GM23338 (cell line): ENCODE measurements around the gene SH3BP2. TPM values are rescaled to one million over a fixed set of nuclear protein-coding genes. Genes with fewer than 3 reads are reported as not detected.
A peak's percentile ranks its signal among the peaks of the same experiment; 100 is the strongest.

Experiments used
- ATAC-seq: fragments of 200-7000 bp; cut with Tn5 transposase; 3 replicates; pipeline ENCODE4 v1.9.1; 2020
- DNase-seq: peaks from one replicate; pipeline ENCODE4 v3.0.0-alpha.2; 2015; ENCODE audit warnings: low spot score
- H2AFZ ChIP-seq: fragments of 200-600 bp; sonication (generic); 2 replicates; pipeline ENCODE4 v1.8.0; 2016; ENCODE audit warnings: antibody characterized with exemption, mild to moderate bottlenecking, moderate library complexity
- H3F3A ChIP-seq: fragments of 200-600 bp; sonication (generic); replicated peaks from 2 replicates; pipeline ENCODE4 v1.8.0; 2017; ENCODE audit warnings: antibody characterized with exemption, mixed run types, low read depth
- H3K27ac ChIP-seq: fragments of 200-600 bp; sonication (generic); 2 replicates; pipeline ENCODE4 v1.6.1; 2016; ENCODE audit warnings: low read depth
- H3K27me3 ChIP-seq: fragments of 200-600 bp; sonication (generic); 2 replicates; pipeline ENCODE4 v1.8.0; 2016; ENCODE audit warnings: mild to moderate bottlenecking, mixed run types, moderate library complexity; ENCODE audit not compliant: insufficient read depth
- H3K36me3 ChIP-seq: fragments of 200-600 bp; sonication (generic); 2 replicates; pipeline ENCODE4 v1.8.0; 2016; ENCODE audit warnings: mild to moderate bottlenecking; ENCODE audit not compliant: insufficient read depth
- H3K4me1 ChIP-seq: fragments of 200-600 bp; sonication (generic); 2 replicates; pipeline ENCODE4 v1.8.0; 2016; ENCODE audit warnings: mild to moderate bottlenecking, moderate library complexity; ENCODE audit not compliant: insufficient read depth
- H3K4me2 ChIP-seq: fragments of 200-600 bp; sonication (generic); 2 replicates; pipeline ENCODE4 v1.7.1; 2017; ENCODE audit warnings: mixed run types
- H3K4me3 ChIP-seq: fragments of 200-600 bp; sonication (generic); 2 replicates; pipeline ENCODE4 v1.6.1; 2016; ENCODE audit warnings: mixed run types
- H3K79me2 ChIP-seq: fragments of 200-600 bp; sonication (generic); replicated peaks from 2 replicates; pipeline ENCODE4 v1.8.0; 2017; ENCODE audit warnings: mild to moderate bottlenecking; ENCODE audit not compliant: insufficient read depth
- H3K9me2 ChIP-seq: fragments of 200-600 bp; sonication (generic); 2 replicates; pipeline ENCODE4 v1.8.0; 2017; ENCODE audit not compliant: insufficient read depth
- H4K20me1 ChIP-seq: fragments of 200-600 bp; sonication (generic); replicated peaks from 2 replicates; pipeline ENCODE4 v1.8.0; 2017; ENCODE audit warnings: mild to moderate bottlenecking; ENCODE audit not compliant: insufficient read depth
- H3K27ac Mint-ChIP-seq: 2 replicates; pipeline ENCODE4 v1.8.0; 2020; ENCODE audit warnings: inconsistent platforms, mild to moderate bottlenecking, moderate library complexity, mixed read lengths
- H3K27me3 Mint-ChIP-seq: 3 replicates; pipeline ENCODE4 v1.8.0; 2022; ENCODE audit warnings: low read depth, mild to moderate bottlenecking, moderate library complexity, mixed read lengths, inconsistent platforms; ENCODE audit not compliant: insufficient read depth, poor library complexity
- H3K36me3 Mint-ChIP-seq: 3 replicates; pipeline ENCODE4 v1.8.0; 2021; ENCODE audit warnings: low read depth, mild to moderate bottlenecking, inconsistent platforms, moderate library complexity, mixed read lengths
- H3K4me1 Mint-ChIP-seq: 3 replicates; pipeline ENCODE4 v1.8.0; 2020; ENCODE audit warnings: mild to moderate bottlenecking, inconsistent platforms, mixed read lengths
- H3K4me3 Mint-ChIP-seq: 3 replicates; pipeline ENCODE4 v1.8.0; 2021; ENCODE audit warnings: moderate library complexity, mild to moderate bottlenecking, inconsistent platforms, mixed read lengths
- H3K9me3 Mint-ChIP-seq: 3 replicates; pipeline ENCODE4 v1.8.0; 2020; ENCODE audit warnings: moderate library complexity, mild to moderate bottlenecking, inconsistent platforms, mixed read lengths
- CTCF ChIP-seq, 2 experiments: fragments of 200-600 bp in 1 of 2; sonication (generic) in 1 of 2; conservative IDR thresholded peaks; 2 replicates each; pipeline versions ENCODE4 v1.5.1 to v1.6.1; 2016 to 2017; ENCODE audit warnings: antibody characterized with exemption in 2 of 2, low read depth in 2 of 2, mild to moderate bottlenecking in 2 of 2, moderate library complexity in 1 of 2
- ETS1 ChIP-seq: IDR thresholded peaks from 2 replicates; pipeline ENCODE4 v1.6.1; 2016; ENCODE audit warnings: antibody characterized with exemption
- EZH2 ChIP-seq: fragments of 200-600 bp; sonication (generic); IDR thresholded peaks from one replicate; pipeline ENCODE4 v1.8.0; 2017; ENCODE audit warnings: antibody characterized with exemption, mild to moderate bottlenecking, low read depth; ENCODE audit not compliant: unreplicated experiment
- JUNB ChIP-seq: IDR thresholded peaks from one replicate; pipeline ENCODE4 v1.6.1; 2016; ENCODE audit warnings: antibody characterized with exemption; ENCODE audit not compliant: unreplicated experiment
- POLR2AphosphoS5 ChIP-seq: IDR thresholded peaks from 2 replicates; pipeline ENCODE4 v1.6.1; 2016; ENCODE audit warnings: antibody characterized with exemption, low read depth
- REST ChIP-seq: IDR thresholded peaks from one replicate; pipeline ENCODE4 v1.6.1; 2018; ENCODE audit warnings: antibody characterized with exemption; ENCODE audit not compliant: unreplicated experiment
- ZNF114 ChIP-seq: fragments of 250-450 bp; sonication (Bioruptor Pico); IDR thresholded peaks from 2 replicates; pipeline ENCODE4 v1.5.0; 2020; ENCODE audit warnings: mild to moderate bottlenecking, moderate library complexity
- ZNF331 ChIP-seq: fragments of 250-450 bp; sonication (Bioruptor Pico); IDR thresholded peaks from 2 replicates; pipeline ENCODE4 v1.5.0; 2020; ENCODE audit warnings: low read depth, mild to moderate bottlenecking, moderate library complexity
- ZNF462 ChIP-seq: fragments of 250-450 bp; sonication (Bioruptor Pico); IDR thresholded peaks from 2 replicates; pipeline ENCODE4 v1.5.0; 2020; ENCODE audit warnings: mild to moderate bottlenecking, moderate library complexity
- polyA plus RNA-seq: library from polyadenylated mRNA; unstranded; fragments of >200 nt; fragmentation: Nextera tagmentation; extraction: Ambion mirVana; gene quantifications from 2 replicates; pipeline ENCODE4 v1.2.1, GENCODE V29; 2016
- total RNA-seq: library from RNA; depleted of rRNA; stranded (reverse); fragments of >200 nt; shearing (Covaris generic); gene quantifications from 2 replicates; pipeline ENCODE4 v1.2.3, GENCODE V29; 2014

Gene SH3BP2
- total and polyA plus RNA-seq, 2 experiments from 2014 or later: 15.2 to 43.9 TPM

GRCh38 chr4:2837904-2838496 is 45.1 kb downstream of the SH3BP2 start:
- no peaks in the 10 kb centered on the region for H3K9me2 ChIP-seq
- H4K20me1 ChIP-seq: no peaks in the 10 kb centered on the region
- H3K4me1 ChIP-seq: peaks cover 20% of the 10 kb centered on the region
- no peak overlapping the region for H3K27ac Mint-ChIP-seq
- no peak overlapping the region for H3K4me3 ChIP-seq
- H3K36me3 Mint-ChIP-seq: peaks cover 17% of the 10 kb centered on the region; the same call in 2 of the 3 replicates
- ATAC-seq: peak; percentile 27; the same call in 2 of the 3 replicates
- H3K27me3 ChIP-seq: no peaks in the 10 kb centered on the region
- 0 out of 2 replicates have a peak, but pooled peaks cover 10% of the 10 kb centered on the region for H3F3A ChIP-seq
- no peak for DNase-seq
- no peaks in the 10 kb centered on the region for H3K36me3 ChIP-seq
- peak overlapping the region; percentile 27 for H3K4me2 ChIP-seq
- peaks cover 2% of the 10 kb centered on the region for H3K27me3 Mint-ChIP-seq
- no peak for TF ChIP-seq POLR2AphosphoS5
- TF ChIP-seq REST: no peak
- no peak for TF ChIP-seq ZNF331 (CRISPR knock-in tag)
- TF ChIP-seq JUNB: no peak
- no peak for TF ChIP-seq ETS1
- no peak for TF ChIP-seq ZNF462 (CRISPR knock-in tag)
- TF ChIP-seq ZNF114: no peak
- no peak for TF ChIP-seq CTCF (conservative IDR thresholded peaks at IDR 0.05; ENCODE audit: low read depth in 2 of 2)
- no peak for TF ChIP-seq EZH2
- peaks cover 20% of the 10 kb centered on the region for H3K4me1 Mint-ChIP-seq
- no peak overlapping the region for H2AFZ ChIP-seq
- peak overlapping the region; percentile 81; the same call in 1 of the 2 replicates for H3K27ac ChIP-seq
- H3K79me2 ChIP-seq: no peaks in the 10 kb centered on the region
- peaks cover 4% of the 10 kb centered on the region; the same call in 1 of the 3 replicates for H3K9me3 Mint-ChIP-seq
- no peak overlapping the region for H3K4me3 Mint-ChIP-seq
